Activated effector memory CD4-positive, alpha-beta T cell treated with Interleukin-2 at 50 U/mL for 16 hours (primary cell): Measurements from ENCODE around the gene DPP10.
"Not testable (repeated sequence)": the region's sequence is repeated elsewhere in the genome, so short reads cannot be mapped to it uniquely, and the experiment has no call there.

Source experiments
- DNase-seq: peaks from one replicate; pipeline ENCODE4 v3.0.0-alpha.2; 2020

Gene DPP10

DNA sequence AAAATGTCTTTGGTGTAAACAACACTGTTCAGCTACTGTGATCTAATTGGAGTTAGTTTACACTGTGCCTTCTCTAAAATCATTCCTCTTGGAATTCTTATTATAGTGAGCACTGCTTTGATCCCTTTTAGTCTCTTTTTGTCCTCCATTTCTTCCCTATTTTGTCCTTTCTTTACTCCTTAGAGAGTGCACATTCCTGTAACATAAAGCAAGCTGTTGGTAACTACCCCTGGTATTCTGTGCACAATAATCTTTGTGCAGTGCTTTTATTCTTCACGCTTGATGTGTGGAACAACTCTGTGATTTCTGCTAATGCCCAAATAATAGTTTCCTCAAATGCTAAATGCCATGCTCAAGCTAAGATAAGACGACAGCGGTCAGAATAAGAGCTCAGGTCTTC is 401.5 kb downstream of the DPP10 start:
- DNase-seq = no peak

DNA sequence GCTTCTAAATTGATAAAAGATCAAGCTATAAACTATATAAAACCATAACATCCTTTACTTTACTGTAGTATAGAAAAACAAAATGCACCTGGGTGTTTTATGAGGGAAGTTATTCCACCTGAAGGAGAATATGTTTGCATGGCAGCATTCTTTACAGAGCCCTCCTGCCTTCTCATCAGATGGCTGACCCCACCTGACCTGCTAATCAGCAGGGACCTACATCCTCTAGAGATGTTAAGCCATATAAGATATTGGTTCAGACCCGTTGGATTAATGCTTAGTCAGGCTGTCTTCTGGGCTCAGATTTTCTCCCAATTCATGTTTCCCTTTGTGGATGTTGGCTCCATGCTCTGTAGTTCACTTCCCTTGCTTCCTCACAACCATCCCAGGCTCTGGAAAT is 414.8 kb downstream of the DPP10 start:
- no peak for DNase-seq

DNA sequence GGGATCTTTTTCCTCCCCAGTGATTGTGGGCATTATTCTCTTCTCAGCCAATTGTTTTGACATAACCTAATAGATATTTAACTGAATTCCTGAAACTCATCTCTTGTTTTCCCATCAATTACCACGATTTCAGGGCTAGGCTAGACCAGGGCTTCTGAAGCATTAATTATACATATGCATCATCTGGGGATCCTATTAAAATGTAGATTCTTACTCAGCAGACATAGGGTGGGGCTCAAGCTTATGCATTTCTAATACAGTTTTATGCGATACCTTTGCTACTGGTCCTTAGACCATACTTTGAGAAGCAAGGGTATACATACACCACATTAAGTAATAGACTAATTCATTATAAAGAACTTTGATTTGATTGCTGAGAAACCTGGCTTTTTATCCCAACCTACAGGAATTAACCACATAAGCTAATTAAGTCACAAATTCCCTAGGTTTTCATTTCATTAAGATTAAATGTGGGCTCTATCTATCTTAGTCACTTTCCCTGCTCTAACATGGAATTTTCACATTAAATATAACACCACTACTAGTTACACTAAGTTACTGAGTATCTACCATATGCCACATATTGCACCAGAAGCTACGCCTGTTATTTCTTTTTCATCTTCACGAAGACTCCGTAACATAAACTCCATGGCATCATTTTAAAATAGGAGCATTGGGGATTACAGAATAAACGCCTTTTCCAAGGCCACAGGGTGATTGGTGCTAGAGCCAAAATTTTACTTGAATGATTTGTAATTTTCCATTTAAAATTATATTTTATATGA is 417.5 kb downstream of the DPP10 start:
- no peak for DNase-seq

DNA sequence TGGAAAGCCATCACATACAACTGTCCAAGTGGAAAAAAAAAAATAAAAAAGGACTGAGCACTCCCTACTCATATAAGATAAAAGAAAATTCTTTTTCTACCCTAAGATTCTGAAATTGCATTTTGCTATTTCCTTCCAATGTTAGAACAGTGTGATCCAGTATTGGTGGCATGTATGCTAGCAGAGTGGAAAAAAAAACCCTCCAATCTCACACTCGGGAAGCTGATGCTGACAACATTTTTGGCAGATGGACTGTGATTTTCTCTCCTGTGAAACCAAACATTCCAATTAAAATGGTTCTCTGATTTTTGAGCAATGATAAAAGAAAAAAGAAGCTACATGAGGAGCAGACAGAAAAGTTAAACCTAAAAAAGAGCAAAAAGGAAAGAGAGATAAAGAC is 419.8 kb downstream of the DPP10 start:
- DNase-seq = no peak

DNA sequence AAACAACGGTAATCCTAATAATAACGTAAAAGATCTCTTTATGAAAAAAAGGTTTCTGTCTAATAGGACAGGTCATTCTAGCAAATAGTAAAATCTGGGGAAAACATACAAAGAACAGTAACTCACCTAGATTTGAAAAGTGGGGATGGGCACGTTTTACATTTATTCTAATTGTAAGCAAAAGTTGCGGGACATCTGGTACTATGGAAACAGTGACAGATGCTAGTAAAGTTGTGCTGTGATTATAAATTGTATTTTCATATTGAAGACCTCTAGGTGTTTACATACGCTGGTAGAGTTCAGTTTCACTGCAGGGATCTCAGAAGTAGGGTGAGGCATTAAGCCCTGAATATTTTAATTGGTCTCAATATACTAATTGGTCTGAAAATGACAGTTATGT is 422.5 kb downstream of the DPP10 start:
- DNase-seq = no peak

DNA sequence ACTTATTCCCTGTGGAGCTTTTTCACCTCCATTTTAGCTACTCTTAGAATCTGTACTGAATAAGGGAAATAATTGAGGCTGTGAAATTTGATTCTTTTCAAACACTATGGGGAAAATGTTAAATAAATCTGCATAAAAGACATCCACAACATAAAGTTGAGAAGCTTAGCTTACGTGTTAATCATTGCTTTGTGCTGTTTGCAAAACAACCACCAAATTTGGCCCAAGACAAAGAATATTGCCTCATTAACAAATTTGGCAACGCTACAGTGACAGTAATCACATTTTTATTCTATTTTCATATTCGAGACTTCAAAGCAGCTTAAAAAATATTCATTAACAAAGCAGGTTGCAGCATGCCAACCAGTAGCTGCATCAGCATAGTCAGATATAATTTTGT is 437.6 kb downstream of the DPP10 start:
- no peak for DNase-seq

DNA sequence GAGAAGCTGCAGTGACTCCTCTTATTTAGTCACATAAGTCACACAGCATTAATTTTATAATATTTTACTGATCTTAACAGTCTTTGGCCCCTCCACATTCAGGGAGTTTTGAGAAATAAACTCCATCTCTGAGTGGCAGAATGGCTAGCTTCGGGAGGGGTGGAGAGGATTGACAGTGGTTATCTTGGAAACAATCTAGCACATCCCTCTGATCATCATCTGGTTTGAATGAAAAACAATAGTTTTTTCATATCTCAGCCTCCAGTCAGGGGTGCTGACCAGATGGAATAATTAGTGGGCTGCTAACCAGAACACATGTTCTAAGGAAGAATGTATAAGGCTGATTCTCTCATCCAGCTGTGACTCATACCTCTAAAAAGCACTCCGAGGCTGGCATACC is 477.5 kb downstream of the DPP10 start:
- no peak for DNase-seq

DNA sequence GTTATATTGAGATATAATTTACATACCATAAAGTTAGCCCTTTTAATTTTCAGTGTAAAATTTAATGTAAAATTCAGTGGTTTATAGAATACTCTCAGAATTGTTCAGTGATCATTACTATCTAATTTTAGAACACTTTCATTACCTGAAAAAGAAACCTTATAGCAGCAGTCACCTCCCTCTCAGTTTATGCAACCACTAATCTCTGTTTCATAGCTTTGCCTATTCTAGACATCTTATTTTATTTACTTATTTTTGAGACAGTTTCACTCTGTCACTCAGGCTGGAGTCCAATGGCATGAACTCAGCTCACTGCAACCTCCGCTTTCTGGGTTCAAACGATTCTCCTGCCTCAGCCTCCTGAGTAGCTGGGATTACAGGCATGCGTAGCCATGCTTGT is 479.6 kb downstream of the DPP10 start:
- DNase-seq = no peak

DNA sequence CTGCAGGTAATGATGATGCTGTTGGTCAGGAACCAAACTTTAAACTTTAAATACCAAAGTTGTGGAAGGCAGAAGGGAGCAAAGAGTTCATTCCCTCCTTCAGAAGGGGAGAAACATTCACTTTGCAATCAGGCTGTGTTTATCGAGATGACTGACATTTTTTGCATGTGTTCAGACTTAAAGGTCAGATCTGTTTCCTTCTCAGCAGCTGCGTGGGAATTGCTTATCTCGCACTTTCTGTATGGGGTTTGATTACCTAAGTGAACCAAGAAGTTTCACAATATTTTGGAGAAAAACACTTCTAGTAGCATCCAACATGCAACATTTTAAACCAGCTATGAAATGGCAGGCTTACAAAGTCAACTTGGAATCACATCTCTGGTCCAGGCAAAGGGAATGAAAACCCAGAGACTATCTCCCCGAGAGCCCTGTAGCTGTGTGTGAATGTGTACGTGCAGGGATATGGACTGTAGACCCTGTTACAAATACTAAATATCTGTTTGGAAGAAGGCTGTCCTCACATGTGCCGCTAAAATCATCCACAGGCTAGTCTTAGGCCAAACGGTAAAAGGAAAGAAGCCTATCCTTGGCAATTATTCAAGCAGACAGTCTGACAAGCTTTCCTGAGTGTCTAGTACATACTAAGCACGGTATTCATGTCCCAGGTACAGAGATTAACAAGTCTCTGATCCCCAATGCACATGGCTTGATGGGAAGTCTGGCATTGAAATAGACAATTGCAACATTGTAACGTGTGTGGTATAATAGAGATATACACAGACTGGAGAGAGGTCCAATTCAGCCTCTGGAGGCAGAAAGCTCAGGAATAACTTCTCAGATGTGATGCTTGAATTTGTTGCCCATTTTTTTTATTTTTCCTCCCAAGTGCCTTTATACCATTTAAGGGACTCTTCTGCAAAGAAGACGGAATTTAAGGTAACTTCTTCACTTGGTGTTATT is 483.1 kb downstream of the DPP10 start:
- no peak for DNase-seq

DNA sequence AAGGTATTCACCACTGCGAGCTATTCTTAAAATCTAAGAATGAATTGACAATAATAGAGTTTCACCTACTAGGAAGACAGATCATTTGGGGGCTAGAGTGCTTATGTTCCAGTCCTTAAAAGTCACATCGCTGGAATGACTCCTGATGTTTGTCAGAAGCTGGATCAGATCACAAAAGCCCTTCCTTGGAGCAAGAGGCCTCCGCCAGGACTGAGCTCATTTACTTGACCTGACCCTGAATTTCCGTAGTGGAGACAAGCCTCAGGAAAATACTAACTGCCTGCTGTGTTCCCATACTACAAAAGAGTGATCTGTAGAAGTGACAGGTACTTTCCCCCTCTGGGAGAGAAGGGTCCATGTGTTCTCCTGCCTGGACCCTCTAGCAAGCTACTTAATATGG is 483.9 kb downstream of the DPP10 start:
- no peak for DNase-seq

DNA sequence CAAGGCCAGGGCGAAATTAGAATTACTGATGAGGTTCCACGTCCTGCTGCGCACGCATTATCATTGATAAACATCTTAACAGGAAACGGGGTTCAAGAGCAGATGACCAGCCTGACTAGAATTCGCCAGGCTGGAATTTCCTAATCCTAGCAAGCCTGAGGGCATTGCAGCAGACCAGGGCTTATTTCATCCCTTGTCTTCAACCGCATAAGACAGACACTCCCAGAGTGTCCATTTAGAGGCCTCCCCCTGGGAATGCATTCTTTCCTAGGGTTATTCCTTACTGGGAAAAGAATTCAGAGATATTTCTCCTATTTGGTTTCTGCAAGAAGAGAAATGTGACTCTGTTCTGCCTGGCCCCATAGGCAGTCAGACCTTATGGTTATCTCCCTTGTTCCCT is 486.8 kb downstream of the DPP10 start:
- DNase-seq = no peak

DNA sequence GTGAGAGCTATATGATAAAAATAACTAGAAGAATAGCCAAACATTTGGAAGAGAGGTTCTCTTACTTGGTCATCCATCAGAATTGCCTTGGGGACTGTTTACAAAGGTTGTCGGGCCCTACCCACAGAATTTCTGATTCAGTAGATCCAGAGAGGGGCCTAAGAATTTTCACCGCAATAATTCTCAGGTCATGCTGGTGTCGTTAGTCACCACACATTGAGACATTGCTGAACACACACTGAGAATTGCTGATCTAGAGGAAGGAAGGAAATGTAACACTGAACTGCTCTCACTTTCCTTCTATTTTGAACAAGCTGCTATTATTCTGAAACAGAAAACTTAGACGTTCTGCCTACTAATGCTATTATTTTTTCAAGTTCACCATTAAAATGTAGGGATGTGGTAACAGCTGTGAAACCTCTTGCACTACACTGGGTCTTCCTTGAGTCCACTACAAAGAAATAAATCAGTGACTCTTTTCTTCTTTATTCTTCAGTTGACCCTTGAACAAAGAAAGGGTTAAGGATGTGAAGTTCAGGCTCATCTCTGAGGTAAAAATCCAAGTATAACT is 491.3 kb downstream of the DPP10 start:
- no peak for DNase-seq

DNA sequence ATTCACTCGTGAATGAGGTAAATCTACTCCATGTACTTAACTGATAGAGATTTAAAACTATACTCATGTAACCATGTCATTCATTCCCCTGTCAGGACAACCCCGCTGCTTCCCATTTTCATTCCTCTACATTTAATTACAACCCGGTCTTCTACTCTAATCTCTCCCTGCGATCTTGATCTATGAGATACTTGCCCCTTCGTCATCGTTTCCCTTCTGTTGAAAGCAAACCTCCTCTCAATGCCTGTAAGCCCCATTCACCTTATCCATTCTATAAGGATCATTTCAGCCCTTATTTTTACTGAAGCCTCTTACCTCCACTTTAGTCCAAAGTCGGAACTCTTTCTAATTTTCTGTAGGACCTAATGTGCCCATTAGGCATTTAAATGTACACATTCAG is 492.6 kb downstream of the DPP10 start:
- DNase-seq = no peak

DNA sequence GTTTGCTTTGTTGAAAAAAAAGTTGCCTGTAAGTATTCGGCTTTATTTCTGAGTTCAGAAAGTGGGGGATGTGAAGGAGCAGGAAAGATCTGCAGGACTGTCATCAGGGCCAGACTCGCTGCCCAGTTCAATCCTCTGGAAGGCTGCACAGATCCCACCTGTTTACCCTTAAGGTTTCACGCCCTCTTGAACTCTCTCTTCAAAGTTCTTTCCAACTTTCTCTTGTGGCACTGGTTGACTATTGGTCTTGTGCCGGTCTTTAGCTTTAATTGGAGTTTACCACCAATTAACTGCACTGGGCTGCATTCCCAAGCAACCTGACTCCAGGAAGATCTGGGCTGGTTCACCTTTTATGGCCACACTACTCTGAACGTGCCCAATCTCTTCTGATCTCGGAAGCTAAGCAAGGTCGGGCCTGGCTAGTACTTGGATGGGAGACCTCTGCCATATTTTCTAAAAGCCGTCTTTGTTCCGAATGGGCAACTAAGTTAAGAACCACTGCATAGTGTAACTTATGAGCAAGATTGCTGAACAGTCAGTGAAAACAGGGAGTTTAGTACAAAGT is 495.0 kb downstream of the DPP10 start:
- DNase-seq = no peak

DNA sequence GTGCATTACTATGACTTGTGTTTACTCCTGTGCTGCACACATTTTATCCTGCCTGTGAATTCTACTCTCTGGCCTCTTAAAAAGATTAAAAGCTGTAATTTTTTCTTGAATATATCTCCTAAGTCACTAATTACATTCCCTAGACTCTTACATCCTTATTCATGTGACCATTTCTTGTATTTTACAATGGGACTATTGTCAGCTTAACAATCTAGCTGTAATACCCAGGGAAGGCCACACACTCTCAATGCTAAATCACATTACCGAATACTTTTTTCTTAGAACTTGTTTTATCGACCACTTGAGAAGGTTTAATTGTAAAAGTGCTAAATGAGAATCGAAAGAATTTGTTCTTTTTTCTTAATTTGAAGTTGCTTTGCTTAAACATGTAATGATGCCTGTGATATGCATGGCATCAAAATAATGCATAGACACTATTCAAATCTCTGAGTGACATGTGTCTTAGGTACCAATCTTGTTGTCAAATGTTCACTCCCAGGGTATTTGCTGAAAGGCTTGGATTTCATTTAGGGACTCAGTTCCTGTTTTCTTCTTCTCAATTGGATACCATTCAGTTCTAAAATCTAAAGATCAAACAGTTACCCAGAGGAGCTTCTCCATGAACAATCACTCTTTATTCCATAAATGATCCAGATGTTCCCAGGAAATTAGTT is 498.5 kb downstream of the DPP10 start:
- DNase-seq = no peak

DNA sequence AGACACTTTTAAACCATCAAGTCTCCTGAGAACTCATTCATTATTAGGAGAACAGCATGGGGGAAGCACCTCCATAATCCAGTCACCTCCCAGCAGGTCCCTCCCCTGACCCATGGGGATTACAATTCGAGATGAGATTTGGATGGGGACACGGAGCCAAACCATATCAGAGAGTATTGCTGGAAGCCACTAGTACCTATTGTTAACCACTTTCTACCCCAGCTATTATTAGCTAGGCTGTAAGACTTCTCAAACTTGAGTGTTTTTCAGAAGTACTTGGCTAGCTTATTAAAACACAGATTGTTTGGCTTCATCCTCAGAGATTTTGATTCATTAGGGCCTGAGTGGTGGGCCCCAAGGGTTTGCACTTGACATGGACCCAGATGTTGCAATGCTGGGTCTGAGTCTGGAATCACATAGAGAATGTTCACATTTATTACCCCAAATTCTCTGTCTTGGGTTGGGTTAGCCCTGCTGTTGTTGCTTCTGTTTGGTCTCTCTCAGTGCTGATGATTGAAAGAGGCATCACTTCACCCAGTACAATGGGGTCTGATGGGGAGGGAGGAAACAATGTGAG is 506.9 kb downstream of the DPP10 start:
- DNase-seq = no peak

DNA sequence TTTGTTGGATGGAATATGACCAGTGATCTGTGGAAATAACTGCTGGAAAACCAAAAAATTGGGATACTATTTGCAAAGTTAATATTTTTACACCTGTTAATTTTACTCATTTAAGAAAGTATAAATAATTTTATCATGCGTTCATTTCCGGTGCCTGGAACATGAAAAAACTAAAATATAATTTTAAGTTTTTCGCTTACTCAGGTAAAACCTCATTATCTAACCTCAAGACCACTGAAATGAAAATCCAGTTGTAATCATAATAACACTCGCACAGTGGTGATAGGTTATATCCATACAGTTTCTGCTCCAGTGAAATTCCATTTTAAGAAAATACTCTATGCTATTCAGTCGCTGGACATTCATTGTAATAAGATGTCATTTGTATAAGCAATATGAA is 517.9 kb downstream of the DPP10 start:
- DNase-seq = no peak

DNA sequence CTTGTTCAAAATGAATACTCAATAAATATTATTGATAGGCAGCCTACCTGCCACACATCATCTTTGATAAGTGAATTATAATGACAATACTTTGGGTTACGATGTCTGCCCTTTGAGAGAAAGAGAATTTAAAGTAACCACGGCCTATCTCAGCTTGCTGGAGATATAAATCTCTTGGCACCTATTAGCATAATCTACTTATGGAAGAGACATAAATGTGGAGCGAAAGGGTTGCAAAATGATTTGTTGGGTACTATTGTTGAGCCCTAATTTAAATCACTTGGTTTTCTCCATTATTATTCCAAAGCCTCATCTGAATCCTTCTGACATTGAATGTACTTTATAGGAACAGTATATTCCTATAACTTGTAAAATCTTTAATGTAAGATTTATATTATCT is 520.1 kb downstream of the DPP10 start:
- no peak for DNase-seq

DNA sequence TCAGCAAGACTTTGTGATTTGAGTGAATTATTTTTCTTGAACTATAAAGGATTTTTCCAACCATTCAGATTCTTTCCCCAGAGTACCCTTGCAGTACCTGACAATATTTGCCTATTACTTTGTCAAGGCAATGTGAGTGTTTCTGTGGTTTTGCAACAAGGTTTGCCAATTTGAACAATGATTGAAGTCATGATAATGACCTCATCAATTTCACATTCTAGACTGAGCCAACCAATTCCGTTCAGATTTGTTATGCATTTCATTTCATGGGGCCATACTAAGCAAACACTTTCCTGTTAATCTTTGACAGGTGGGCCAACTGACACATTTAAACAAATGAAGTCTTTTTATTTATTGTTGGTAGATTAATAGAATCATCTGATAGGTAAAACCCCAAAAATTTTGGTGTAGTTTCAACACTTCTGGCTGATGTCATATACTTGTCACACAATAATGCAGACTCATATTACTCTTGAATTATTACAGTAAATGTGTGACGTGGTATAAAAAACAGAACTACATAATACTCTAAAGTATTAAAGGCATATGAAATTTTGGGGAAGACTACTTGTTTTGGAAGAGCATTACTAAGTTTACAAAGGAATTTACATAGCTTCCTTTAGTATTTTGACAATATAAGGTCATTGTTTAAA is 526.4 kb downstream of the DPP10 start:
- DNase-seq = no peak

DNA sequence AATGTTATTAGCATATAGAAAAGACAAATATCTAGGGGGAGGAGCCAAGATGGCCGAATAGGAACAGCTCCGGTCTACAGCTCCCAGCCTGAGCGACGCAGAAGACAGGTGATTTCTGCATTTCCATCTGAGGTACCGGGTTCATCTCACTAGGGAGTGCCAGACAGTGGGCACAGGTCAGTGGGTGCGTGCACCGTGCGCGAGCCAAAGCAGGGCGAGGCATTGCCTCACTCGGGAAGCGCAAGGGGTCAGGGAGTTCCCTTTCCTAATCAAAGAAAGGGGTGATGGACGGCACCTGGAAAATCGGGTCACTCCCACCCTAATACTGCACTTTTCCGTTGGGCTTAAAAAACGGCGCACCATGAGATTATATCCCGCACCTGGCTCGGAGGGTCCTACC is 561.9 kb downstream of the DPP10 start:
- not testable (repeated sequence) for DNase-seq

DNA sequence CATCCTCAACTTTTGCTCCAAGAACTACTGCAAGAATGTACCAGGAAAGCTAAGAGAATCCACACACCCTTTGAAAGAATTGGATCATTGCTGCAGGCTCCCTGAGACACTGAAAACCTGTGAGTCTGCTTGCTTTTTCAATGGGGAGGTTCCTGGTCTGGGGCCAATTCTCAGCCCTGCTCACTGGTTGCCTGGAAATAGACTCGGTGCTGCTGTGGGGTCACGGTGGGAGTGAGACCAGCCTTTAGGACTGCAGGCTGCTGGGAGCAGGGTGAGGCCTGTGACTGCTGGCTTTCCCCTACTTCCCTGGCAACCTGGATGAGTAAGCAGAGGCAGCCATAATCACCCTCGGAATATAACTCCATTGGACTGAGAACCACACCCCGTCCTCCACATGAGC is 569.3 kb downstream of the DPP10 start:
- DNase-seq = no peak

DNA sequence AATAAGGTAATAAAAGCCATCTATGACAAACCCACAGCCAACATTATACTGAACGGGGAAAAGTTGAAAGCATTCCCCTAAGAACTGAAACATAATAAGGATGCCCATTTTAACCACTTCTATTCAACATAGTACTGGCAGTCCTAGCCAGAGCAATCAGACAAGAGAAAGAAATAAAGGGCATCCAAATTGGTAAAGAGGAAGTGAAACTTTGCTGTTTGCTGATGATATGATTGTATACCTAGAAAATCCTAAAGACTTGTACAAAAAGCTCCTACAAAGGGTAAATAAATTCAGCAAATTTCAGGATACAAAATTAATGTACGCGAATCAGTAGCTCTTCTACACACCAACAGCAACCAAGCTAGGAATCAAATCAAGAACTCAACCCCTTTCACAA is 579.6 kb downstream of the DPP10 start:
- DNase-seq = not testable (repeated sequence)
